Measurements from ENCODE around the gene RHCE.
"Not testable (repeated sequence)": the region's sequence is repeated elsewhere in the genome, so short reads cannot be mapped to it uniquely, and the experiment has no call there.

Gene RHCE

GRCh38 chr1:25420715-25421114 is at the start of gene RHCE:
TSS of gene RHCE (minus strand) at chr1:25420825. CDS start at chr1:25420786, 39 bp downstream.
- not testable (repeated sequence) for DNase-seq (ENCODE audit: low read depth); H3K4me3 ChIP-seq (ENCODE audit: low read depth, low read length)

GRCh38 chr1:25469177-25469576 is 48.6 kb upstream of the RHCE start:
- TF ChIP-seq CTCF (conservative IDR thresholded peaks at IDR 0.05; ENCODE audit: low read depth, low read length) = no peak
- DNase-seq (ENCODE audit: low read depth) = peak; percentile 37
- H3K4me3 ChIP-seq (ENCODE audit: low read depth, low read length) = no peak overlapping the region

- peak; percentile 52 for DNase-seq (ENCODE audit: low read depth)
- no peak overlapping the region for H3K4me3 ChIP-seq (ENCODE audit: low read depth, low read length)
- no peak for TF ChIP-seq CTCF (conservative IDR thresholded peaks at IDR 0.05; ENCODE audit: low read depth, low read length)
These were observed 47.4 kb upstream of the RHCE start for GRCh38 chr1:25468033-25468432.

GRCh38 chr1:25467616-25468015 is 47.0 kb upstream of the RHCE start:
- H3K4me3 ChIP-seq (ENCODE audit: low read depth, low read length) = no peak overlapping the region
- no peak for TF ChIP-seq CTCF (conservative IDR thresholded peaks at IDR 0.05; ENCODE audit: low read depth, low read length)
- DNase-seq (ENCODE audit: low read depth) = no peak

GRCh38 chr1:25467193-25467592 is 46.6 kb upstream of the RHCE start:
- H3K4me3 ChIP-seq (ENCODE audit: low read depth, low read length) = no peak overlapping the region
- DNase-seq (ENCODE audit: low read depth) = no peak
- TF ChIP-seq CTCF (conservative IDR thresholded peaks at IDR 0.05; ENCODE audit: low read depth, low read length) = no peak

GRCh38 chr1:25462732-25463131 is 42.1 kb upstream of the RHCE start:
- peak; percentile 31 for DNase-seq (ENCODE audit: low read depth)
- TF ChIP-seq CTCF (conservative IDR thresholded peaks at IDR 0.05; ENCODE audit: low read depth, low read length) = no peak
- no peak overlapping the region for H3K4me3 ChIP-seq (ENCODE audit: low read depth, low read length)

- no peak overlapping the region for H3K4me3 ChIP-seq (ENCODE audit: low read depth, low read length)
- no peak for DNase-seq (ENCODE audit: low read depth)
- TF ChIP-seq CTCF (conservative IDR thresholded peaks at IDR 0.05; ENCODE audit: low read depth, low read length) = no peak
These were observed 41.2 kb upstream of the RHCE start for GRCh38 chr1:25461849-25462248.

- not testable (repeated sequence) for H3K4me3 ChIP-seq (ENCODE audit: low read depth, low read length); DNase-seq (ENCODE audit: low read depth)
These were observed 40.2 kb upstream of the RHCE start for GRCh38 chr1:25460816-25461215.
